WTC11 (cell line): ENCODE results near the gene MSANTD4. TPM values are rescaled to one million over a fixed set of nuclear protein-coding genes. Genes with fewer than 3 reads are reported as not detected.

ENCODE experiments used
- ATAC-seq: fragments of 200-7000 bp; cut with Tn5 transposase; 2 replicates; pipeline ENCODE4 v1.10.0; 2021; ENCODE audit warnings: mild to moderate bottlenecking, moderate library complexity
- CTCF ChIA-PET: fragments of 300-600 bp; sonication (Branson Sonifier 250); formaldehyde crosslinking; loops from one replicate; lab custom pipeline; 2021; ENCODE audit warnings: antibody characterized with exemption; lab: Charles Lee
- POLR2A ChIA-PET: fragments of 350-600 bp; sonication (Branson Sonifier 250); formaldehyde crosslinking; loops from one replicate; lab custom pipeline; 2021; ENCODE audit warnings: antibody characterized with exemption; lab: Charles Lee
- DNase-seq: peaks from one replicate; pipeline ENCODE4 v3.0.0; 2021; ENCODE audit warnings: low spot score
- H3K27ac Mint-ChIP-seq: 2 replicates; pipeline ENCODE4 v1.8.0; 2021; ENCODE audit warnings: mixed read lengths
- H3K27me3 Mint-ChIP-seq: 2 replicates; pipeline ENCODE4 v1.8.0; 2021; ENCODE audit warnings: low read depth, mild to moderate bottlenecking, moderate library complexity, mixed read lengths
- H3K36me3 Mint-ChIP-seq: 2 replicates; pipeline ENCODE4 v1.8.0; 2021; ENCODE audit warnings: mixed read lengths
- H3K4me1 Mint-ChIP-seq: 2 replicates; pipeline ENCODE4 v1.8.0; 2022; ENCODE audit warnings: mixed read lengths
- H3K4me3 Mint-ChIP-seq: 2 replicates; pipeline ENCODE4 v1.8.0; 2021; ENCODE audit warnings: mild to moderate bottlenecking, moderate library complexity, mixed read lengths
- H3K9me3 Mint-ChIP-seq: 2 replicates; pipeline ENCODE4 v1.8.0; 2021; ENCODE audit warnings: mixed read lengths
- ATF1 ChIP-seq: sonication (generic); formaldehyde crosslinking; IDR thresholded peaks from 2 replicates; pipeline ENCODE4 v1.8.1; 2023; ENCODE audit warnings: mild to moderate bottlenecking, moderate library complexity, missing genetic modification reagents
- ATF6 ChIP-seq: sonication (generic); formaldehyde crosslinking; IDR thresholded peaks from 2 replicates; pipeline ENCODE4 v1.8.1; 2023; ENCODE audit warnings: mild to moderate bottlenecking, missing genetic modification reagents
- EMX1 ChIP-seq: fragments of 250-450 bp; sonication (Bioruptor Pico); IDR thresholded peaks from 2 replicates; pipeline ENCODE4 v1.8.0; 2021; ENCODE audit warnings: mild to moderate bottlenecking
- ETV6 ChIP-seq: sonication (generic); formaldehyde crosslinking; IDR thresholded peaks from 2 replicates; pipeline ENCODE4 v1.8.1; 2022; ENCODE audit warnings: mild to moderate bottlenecking, missing genetic modification reagents
- FOXJ3 ChIP-seq: sonication (generic); formaldehyde crosslinking; IDR thresholded peaks from 2 replicates; pipeline ENCODE4 v1.9.0; 2021; ENCODE audit warnings: missing genetic modification reagents, mild to moderate bottlenecking, borderline replicate concordance
- GABPB1 ChIP-seq: sonication (generic); formaldehyde crosslinking; IDR thresholded peaks from 2 replicates; pipeline ENCODE4 v1.8.1; 2023; ENCODE audit warnings: mild to moderate bottlenecking, missing genetic modification reagents
- JAZF1 ChIP-seq: fragments of 250-450 bp; sonication (Bioruptor Pico); IDR thresholded peaks from 2 replicates; pipeline ENCODE4 v1.9.0; 2021; ENCODE audit warnings: moderate library complexity, mild to moderate bottlenecking, inconsistent platforms
- OVOL2 ChIP-seq: fragments of 250-450 bp; sonication (Bioruptor Pico); IDR thresholded peaks from 2 replicates; pipeline ENCODE4 v1.9.0; 2021; ENCODE audit warnings: mild to moderate bottlenecking, borderline replicate concordance
- RORB ChIP-seq: fragments of 250-450 bp; sonication (Bioruptor Pico); IDR thresholded peaks from 2 replicates; pipeline ENCODE4 v1.9.0; 2021; ENCODE audit warnings: mild to moderate bottlenecking
- TEAD4 ChIP-seq: sonication (generic); formaldehyde crosslinking; IDR thresholded peaks from 2 replicates; pipeline ENCODE4 v1.8.0; 2022; ENCODE audit warnings: mild to moderate bottlenecking, missing genetic modification reagents
- ZNF263 ChIP-seq: sonication (generic); formaldehyde crosslinking; IDR thresholded peaks from 2 replicates; pipeline ENCODE4 v1.8.1; 2022; ENCODE audit warnings: low read depth, mild to moderate bottlenecking, moderate library complexity, missing genetic modification reagents
- ZNF416 ChIP-seq: fragments of 250-450 bp; sonication (Bioruptor Pico); IDR thresholded peaks from 2 replicates; pipeline ENCODE4 v1.9.0; 2021; ENCODE audit warnings: mild to moderate bottlenecking, inconsistent platforms
- total RNA-seq: library from RNA; stranded (reverse); gene quantifications from 3 replicates; pipeline ENCODE4 v1.2.3, GENCODE V29; 2021
- TF ChIP-seq, protein P1 (sequence below): sonication (generic); formaldehyde crosslinking; IDR thresholded peaks from 2 replicates; pipeline ENCODE4 v1.8.1; 2023; ENCODE audit warnings: mild to moderate bottlenecking, missing genetic modification reagents
- TF ChIP-seq, protein P2 (sequence below): fragments of 250-450 bp; sonication (Bioruptor Pico); IDR thresholded peaks from 2 replicates; pipeline ENCODE4 v2.1.2; 2022; ENCODE audit warnings: mild to moderate bottlenecking, moderate library complexity
- TF ChIP-seq, protein P3 (sequence below): sonication (generic); formaldehyde crosslinking; IDR thresholded peaks from 2 replicates; pipeline ENCODE4 v1.8.0; 2023; ENCODE audit warnings: mild to moderate bottlenecking, missing genetic modification reagents
- TF ChIP-seq, protein P4 (sequence below): sonication (generic); formaldehyde crosslinking; conservative IDR thresholded peaks from 2 replicates; pipeline ENCODE4 v1.8.1; 2023; ENCODE audit warnings: mild to moderate bottlenecking, low read depth, missing genetic modification reagents, moderate library complexity
- TF ChIP-seq, protein P5 (sequence below): sonication (generic); formaldehyde crosslinking; conservative IDR thresholded peaks from 2 replicates; pipeline ENCODE4 v1.8.1; 2022; ENCODE audit warnings: mild to moderate bottlenecking, missing genetic modification reagents

The MSANTD4 gene
- total RNA-seq, 1 experiment from 2014 or later: 22.0 TPM

- TF ChIP-seq, protein P1, sequence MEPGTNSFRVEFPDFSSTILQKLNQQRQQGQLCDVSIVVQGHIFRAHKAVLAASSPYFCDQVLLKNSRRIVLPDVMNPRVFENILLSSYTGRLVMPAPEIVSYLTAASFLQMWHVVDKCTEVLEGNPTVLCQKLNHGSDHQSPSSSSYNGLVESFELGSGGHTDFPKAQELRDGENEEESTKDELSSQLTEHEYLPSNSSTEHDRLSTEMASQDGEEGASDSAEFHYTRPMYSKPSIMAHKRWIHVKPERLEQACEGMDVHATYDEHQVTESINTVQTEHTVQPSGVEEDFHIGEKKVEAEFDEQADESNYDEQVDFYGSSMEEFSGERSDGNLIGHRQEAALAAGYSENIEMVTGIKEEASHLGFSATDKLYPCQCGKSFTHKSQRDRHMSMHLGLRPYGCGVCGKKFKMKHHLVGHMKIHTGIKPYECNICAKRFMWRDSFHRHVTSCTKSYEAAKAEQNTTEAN (CRISPR knock-in tag): no peak
- TF ChIP-seq, protein P2, sequence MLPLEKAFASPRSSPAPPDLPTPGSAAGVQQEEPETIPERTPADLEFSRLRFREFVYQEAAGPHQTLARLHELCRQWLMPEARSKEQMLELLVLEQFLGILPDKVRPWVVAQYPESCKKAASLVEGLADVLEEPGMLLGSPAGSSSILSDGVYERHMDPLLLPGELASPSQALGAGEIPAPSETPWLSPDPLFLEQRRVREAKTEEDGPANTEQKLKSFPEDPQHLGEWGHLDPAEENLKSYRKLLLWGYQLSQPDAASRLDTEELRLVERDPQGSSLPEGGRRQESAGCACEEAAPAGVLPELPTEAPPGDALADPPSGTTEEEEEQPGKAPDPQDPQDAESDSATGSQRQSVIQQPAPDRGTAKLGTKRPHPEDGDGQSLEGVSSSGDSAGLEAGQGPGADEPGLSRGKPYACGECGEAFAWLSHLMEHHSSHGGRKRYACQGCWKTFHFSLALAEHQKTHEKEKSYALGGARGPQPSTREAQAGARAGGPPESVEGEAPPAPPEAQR (CRISPR knock-in tag): no peak
- TF ChIP-seq, all 79 proteins: peak for 0
Measured at GRCh38 chr11:106017093-106017492, 4.9 kb downstream of the MSANTD4 start (continued).

DNA sequence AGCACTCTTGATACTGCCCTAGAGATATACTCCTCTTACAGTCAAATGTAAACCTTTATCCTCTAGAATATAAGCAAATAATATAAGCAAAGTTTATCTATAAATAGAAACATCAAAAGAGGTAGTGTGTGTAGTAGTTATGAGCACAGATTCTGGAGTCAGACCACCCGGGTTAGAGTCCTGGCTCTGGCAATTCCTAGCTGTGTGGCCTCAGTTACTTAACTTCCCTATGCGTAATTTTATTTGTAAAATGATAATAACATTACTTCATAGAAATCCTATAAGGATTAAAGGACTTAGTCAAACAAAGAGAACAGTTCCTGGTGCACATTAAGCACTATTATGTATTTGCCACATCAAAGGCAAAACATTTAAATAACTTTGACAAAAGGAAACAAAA is 7.0 kb downstream of the MSANTD4 start:
- DNase-seq: no peak
- peaks cover 61% of the 10 kb centered on the region for H3K4me1 Mint-ChIP-seq
- H3K27ac Mint-ChIP-seq: no peak overlapping the region
- TF ChIP-seq ZNF263 (CRISPR knock-in tag): no peak
- TF ChIP-seq, protein P3, sequence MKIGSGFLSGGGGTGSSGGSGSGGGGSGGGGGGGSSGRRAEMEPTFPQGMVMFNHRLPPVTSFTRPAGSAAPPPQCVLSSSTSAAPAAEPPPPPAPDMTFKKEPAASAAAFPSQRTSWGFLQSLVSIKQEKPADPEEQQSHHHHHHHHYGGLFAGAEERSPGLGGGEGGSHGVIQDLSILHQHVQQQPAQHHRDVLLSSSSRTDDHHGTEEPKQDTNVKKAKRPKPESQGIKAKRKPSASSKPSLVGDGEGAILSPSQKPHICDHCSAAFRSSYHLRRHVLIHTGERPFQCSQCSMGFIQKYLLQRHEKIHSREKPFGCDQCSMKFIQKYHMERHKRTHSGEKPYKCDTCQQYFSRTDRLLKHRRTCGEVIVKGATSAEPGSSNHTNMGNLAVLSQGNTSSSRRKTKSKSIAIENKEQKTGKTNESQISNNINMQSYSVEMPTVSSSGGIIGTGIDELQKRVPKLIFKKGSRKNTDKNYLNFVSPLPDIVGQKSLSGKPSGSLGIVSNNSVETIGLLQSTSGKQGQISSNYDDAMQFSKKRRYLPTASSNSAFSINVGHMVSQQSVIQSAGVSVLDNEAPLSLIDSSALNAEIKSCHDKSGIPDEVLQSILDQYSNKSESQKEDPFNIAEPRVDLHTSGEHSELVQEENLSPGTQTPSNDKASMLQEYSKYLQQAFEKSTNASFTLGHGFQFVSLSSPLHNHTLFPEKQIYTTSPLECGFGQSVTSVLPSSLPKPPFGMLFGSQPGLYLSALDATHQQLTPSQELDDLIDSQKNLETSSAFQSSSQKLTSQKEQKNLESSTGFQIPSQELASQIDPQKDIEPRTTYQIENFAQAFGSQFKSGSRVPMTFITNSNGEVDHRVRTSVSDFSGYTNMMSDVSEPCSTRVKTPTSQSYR (CRISPR knock-in tag): no peak
- TF ChIP-seq ETV6 (CRISPR knock-in tag): no peak
- TF ChIP-seq, protein P4, sequence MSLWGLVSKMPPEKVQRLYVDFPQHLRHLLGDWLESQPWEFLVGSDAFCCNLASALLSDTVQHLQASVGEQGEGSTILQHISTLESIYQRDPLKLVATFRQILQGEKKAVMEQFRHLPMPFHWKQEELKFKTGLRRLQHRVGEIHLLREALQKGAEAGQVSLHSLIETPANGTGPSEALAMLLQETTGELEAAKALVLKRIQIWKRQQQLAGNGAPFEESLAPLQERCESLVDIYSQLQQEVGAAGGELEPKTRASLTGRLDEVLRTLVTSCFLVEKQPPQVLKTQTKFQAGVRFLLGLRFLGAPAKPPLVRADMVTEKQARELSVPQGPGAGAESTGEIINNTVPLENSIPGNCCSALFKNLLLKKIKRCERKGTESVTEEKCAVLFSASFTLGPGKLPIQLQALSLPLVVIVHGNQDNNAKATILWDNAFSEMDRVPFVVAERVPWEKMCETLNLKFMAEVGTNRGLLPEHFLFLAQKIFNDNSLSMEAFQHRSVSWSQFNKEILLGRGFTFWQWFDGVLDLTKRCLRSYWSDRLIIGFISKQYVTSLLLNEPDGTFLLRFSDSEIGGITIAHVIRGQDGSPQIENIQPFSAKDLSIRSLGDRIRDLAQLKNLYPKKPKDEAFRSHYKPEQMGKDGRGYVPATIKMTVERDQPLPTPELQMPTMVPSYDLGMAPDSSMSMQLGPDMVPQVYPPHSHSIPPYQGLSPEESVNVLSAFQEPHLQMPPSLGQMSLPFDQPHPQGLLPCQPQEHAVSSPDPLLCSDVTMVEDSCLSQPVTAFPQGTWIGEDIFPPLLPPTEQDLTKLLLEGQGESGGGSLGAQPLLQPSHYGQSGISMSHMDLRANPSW: no peak
- no peak for TF ChIP-seq TEAD4
- no peak for TF ChIP-seq RORB (CRISPR knock-in tag)
- no peak for ATAC-seq
- H3K9me3 Mint-ChIP-seq: no peaks in the 10 kb centered on the region
- ChIA-PET POLR2A (no interaction called here), CTCF (no interaction called here)
- no peaks in the 10 kb centered on the region for H3K27me3 Mint-ChIP-seq
- H3K4me3 Mint-ChIP-seq: no peak overlapping the region
- H3K36me3 Mint-ChIP-seq: peaks cover 21% of the 10 kb centered on the region

- no peak overlapping the region for H3K4me3 Mint-ChIP-seq
- H3K27me3 Mint-ChIP-seq: no peaks in the 10 kb centered on the region
- CTCF ChIA-PET: no interaction called here
- peaks cover 57% of the 10 kb centered on the region for H3K4me1 Mint-ChIP-seq
- POLR2A ChIA-PET: no interaction called here
- H3K9me3 Mint-ChIP-seq: no peaks in the 10 kb centered on the region
- no peak for DNase-seq
- 0 out of 2 replicates have a peak overlapping the region, but pooled peaks have one; percentile 6 for H3K27ac Mint-ChIP-seq
- no peak for ATAC-seq
- H3K36me3 Mint-ChIP-seq: peaks cover 21% of the 10 kb centered on the region
- TF ChIP-seq ZNF416 (no peak), FOXJ3 (CRISPR knock-in tag) (no peak), ATF1 (CRISPR knock-in tag) (no peak), RORB (CRISPR knock-in tag) (no peak), OVOL2 (CRISPR knock-in tag) (no peak), JAZF1 (CRISPR knock-in tag) (no peak), EMX1 (CRISPR knock-in tag) (no peak), GABPB1 (no peak), ATF6 (CRISPR knock-in tag) (no peak)
- TF ChIP-seq, protein P1 (CRISPR knock-in tag): no peak
- TF ChIP-seq, protein P5, sequence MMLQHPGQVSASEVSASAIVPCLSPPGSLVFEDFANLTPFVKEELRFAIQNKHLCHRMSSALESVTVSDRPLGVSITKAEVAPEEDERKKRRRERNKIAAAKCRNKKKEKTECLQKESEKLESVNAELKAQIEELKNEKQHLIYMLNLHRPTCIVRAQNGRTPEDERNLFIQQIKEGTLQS (CRISPR knock-in tag): no peak
- TF ChIP-seq, protein P4: no peak
Measured at GRCh38 chr11:106014620-106015019, 7.4 kb downstream of the MSANTD4 start.
